ENCODE measurements around the gene C8A.

The C8A gene

DNA sequence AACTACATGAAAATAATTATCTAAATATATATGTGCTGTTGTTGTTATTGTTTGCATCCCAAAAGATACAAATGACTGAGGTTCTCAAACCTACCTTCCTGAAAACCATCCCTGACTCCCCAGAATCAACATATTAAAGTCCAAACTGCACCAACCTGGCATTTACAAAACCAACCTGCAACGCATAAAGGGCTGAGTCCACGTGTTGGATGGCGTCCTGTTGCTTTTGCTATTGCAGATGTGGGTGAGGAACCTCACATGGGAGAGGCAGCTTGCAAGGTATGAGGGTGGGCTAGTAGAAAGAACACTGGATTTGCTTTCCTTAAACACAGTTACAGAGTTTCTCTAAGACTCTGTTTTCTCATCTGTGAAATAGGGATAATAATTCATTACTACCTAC lies 112.8 kb downstream of the C8A start:
- no peak for DNase-seq (ENCODE audit: low spot score)
